NCI-H345 treated with DMSO at 0.1 percent for 48 hours (cell line): ENCODE results near the gene UIMC1.

Source experiments
- DNase-seq: peaks from one replicate; lab custom pipeline; 2025; ENCODE audit not compliant: unreplicated experiment; lab: John Stamatoyannopoulos, UW

The UIMC1 gene

GRCh38 chr5:176887252-176887849 is 119.2 kb downstream of the UIMC1 start:
- DNase-seq = no peak

GRCh38 chr5:176886336-176887251 is 120.0 kb downstream of the UIMC1 start:
- DNase-seq = no peak

GRCh38 chr5:176884571-176884890 is 122.0 kb downstream of the UIMC1 start:
- no peak for DNase-seq

DNA sequence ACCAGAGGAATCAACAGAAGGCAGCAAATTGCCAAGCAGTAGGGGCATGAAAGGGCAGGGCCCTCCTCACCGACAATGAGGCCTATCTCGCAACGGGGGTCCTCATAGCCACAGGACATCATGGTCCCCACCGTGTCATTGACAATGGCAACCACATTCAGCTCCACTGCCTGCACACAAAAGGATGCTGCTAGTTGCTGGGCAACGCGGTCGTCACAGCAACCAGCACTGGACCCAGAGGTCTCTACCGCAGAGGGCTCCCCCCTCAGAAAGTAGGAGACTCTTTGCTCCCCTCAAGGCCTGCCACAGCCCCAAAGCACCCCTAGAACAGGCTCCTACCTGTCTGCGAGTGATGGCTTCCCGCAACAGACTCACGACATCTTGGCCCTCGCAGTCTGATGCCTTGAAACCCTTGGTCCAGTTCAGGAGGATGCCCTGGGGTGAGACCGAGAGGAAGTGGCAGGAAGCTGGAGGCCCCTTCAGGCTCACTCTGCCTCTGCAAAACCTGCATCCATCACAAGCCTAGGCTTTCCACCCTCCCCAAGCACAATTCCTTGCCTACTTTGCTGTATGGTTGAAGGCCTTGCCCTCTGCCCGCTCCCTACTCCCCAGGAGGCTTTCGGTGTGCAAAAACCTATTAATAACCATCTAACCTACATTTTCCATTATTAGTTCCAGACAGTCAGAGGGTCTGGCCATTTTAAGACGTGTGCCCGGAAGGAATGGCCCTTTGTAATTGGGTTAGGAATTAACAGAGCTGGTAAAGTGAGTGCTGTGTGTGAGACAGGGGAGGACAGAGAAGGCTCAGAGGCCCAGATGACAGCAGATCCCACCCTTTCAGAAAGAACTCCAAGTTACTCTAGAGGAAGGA is 122.6 kb downstream of the UIMC1 start:
- DNase-seq = no peak

- DNase-seq = no peak
These were observed 124.0 kb downstream of the UIMC1 start for GRCh38 chr5:176882567-176882903.

DNA sequence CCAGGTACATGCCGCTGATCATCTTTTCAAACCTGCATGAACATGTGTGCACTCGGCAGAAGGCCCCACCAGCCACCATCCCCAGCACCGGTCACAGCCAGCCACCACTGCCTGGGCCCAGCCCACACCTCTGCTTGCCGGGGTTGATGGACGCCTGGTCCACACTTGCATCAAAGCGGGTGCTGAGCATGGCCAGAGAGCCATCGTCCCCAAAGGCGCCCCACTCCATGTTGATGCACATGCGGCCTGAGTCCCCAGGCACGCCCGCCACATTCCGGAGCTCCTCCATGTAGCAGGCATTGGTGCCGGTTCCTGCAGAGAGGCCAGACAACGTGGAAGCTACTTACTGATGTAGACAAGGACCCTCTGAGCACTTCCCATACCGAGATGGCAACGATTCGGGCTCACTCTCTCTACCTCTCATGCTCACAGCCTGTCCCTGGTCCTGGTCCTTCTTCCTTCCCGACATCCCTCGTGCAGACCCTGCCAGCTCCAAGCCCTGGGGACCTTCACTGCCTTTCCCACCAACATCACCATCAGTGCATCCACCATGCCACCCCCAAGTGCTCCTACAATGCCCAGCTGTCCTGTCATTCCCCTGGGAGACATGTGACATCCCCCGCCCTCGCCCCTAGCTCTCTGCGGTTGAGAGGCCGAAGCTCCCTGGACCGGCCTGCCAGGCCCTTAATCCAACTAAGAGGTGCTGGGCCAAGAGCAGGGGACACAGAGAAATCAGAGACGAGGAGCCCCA is 124.6 kb downstream of the UIMC1 start:
- DNase-seq = no peak

DNA sequence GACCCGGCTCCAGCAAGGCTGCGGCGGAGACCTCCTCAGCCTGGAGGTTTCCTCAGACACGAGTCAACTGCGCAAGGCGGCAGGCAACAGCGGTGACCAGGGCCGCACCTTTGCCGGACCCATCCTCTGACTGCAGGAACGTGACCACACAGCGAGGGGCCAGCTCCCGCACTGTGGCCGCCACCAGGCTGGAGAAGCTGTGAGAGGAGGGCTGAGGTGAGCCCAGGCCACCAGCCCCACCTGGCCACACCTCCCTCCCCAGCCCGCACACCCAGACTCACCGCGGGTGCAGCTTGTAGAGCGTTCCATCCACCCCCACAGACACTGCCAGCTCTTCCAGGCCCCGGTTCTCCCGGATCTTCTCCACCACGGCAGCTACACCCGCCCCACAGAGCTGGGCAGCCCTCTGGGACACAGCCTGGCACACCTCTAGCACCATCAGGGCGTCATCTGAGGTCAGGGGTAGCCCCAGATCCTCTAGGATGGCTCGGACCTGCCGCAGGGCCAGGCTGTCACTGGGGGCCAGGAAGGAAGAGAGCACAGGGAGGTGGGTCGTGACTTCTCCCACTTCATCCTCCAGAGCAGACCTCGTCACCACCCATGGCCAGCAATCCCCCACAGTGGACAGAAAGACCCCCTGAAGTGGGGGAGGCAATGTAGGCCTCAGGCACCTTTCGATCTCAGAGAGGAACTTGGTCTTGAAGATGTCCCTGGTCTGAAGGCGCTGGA is 125.4 kb downstream of the UIMC1 start:
- no peak for DNase-seq

- no peak for DNase-seq
These were observed 126.1 kb downstream of the UIMC1 start for GRCh38 chr5:176880366-176881020.

- DNase-seq = no peak
These were observed 126.8 kb downstream of the UIMC1 start for GRCh38 chr5:176879663-176880361.

- no peak for DNase-seq
These were observed 127.5 kb downstream of the UIMC1 start for GRCh38 chr5:176878906-176879662.

- no peak for DNase-seq
These were observed 128.1 kb downstream of the UIMC1 start for GRCh38 chr5:176878463-176878862.

- DNase-seq = no peak
These were observed 128.7 kb downstream of the UIMC1 start for GRCh38 chr5:176877793-176878331.

- no peak for DNase-seq
These were observed 129.8 kb downstream of the UIMC1 start for GRCh38 chr5:176876506-176877431.

DNA sequence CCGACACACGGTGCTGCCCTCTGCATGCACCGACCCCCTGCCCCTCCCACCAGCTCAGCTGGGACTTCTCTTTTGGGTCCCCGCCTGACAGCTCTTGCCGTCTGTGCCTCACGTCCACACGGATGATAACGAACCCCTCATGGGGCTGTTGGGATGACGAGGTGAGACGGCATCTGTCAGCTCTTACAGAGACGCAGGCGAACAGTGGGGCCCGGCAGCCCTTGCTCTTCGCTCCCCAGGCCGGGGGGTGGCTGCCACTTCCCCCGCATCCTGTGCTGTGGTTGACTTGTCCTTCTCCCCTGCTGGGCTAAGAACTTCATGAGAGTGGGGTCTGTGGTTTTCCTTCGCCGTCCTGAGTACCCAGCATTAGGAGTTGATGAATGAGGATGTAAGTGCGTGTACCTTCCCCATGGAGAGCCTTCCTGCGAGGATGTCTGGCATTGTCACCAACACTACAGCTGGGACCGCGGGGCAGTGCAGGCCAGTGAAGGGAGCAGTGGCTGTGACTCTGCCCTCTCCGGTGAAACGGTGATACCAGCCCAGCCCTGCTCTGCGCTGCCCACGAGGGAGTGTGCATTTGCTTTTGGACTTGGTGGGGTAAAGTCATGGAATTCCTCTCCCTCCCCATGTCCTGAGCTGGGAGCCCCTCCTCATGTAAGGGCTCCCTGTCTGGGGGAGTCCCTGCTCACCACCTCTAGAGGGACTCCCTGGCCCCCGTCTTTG is 130.6 kb downstream of the UIMC1 start:
- no peak for DNase-seq

DNA sequence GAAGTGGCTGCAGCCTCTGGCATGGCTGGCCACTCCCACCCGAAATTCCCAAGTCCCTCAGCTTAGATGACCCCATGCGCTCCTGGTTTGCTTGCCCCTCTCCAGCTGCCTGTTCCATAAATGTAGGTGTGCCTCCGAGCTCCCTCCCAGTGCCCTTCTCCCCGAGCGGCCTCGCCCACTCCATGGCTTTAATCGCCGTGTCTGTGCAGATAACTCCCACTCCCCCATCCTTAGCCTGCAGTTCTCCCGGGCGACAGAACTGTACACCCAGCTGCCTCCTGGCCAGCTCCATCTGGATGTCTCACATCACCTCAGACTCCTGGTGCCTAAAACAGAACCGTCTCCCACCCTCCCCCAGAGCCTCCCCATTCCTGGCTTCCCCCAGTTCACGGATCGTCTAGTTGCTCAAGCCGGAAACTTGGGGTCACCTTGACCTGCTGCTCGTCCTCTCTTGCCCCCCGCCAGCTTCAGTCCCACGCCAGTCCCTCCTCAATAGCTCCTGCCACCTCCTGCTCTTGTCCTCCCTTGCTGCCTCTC is 131.5 kb downstream of the UIMC1 start:
- no peak for DNase-seq

GRCh38 chr5:176874198-176874780 is 132.3 kb downstream of the UIMC1 start:
- no peak for DNase-seq
